Amygdala (tissue), 56 donors: ENCODE data around the gene PLXNA4.
A peak's percentile ranks its signal among the peaks of the same experiment; 100 is the strongest.

ENCODE experiments used
- DNase-seq, 56 donors: peaks; one replicate each; lab custom pipeline; 2025; lab: John Stamatoyannopoulos, UW

PLXNA4 gene

GRCh38 chr7:132164558-132165125 is 411.6 kb downstream of the PLXNA4 start:
- DNase-seq = no peak

GRCh38 chr7:132162556-132163144 is 413.6 kb downstream of the PLXNA4 start:
- DNase-seq = no peak

GRCh38 chr7:132161976-132162375 is 414.3 kb downstream of the PLXNA4 start:
- DNase-seq = no peak

GRCh38 chr7:132161533-132161915 is 414.7 kb downstream of the PLXNA4 start:
- no peak for DNase-seq

- peak in 8 of 56 donors; percentile 4 to 22 (median 16) for DNase-seq
Observed at GRCh38 chr7:132160611-132161532, 415.4 kb downstream of the PLXNA4 start.

- no peak for DNase-seq
Observed at GRCh38 chr7:132158841-132159240, 417.4 kb downstream of the PLXNA4 start.

GRCh38 chr7:132158166-132158565 is 418.1 kb downstream of the PLXNA4 start:
- no peak for DNase-seq

- no peak for DNase-seq
Observed at GRCh38 chr7:132155715-132156114, 420.6 kb downstream of the PLXNA4 start.

- no peak for DNase-seq
Observed at GRCh38 chr7:132154695-132155471, 421.4 kb downstream of the PLXNA4 start.

GRCh38 chr7:132154248-132154647 is 422.0 kb downstream of the PLXNA4 start:
- DNase-seq = no peak

GRCh38 chr7:132152131-132152889 is 424.0 kb downstream of the PLXNA4 start:
- peak in 3 of 56 donors; percentile 10 to 24 (median 12) for DNase-seq

GRCh38 chr7:132150711-132151110 is 425.6 kb downstream of the PLXNA4 start:
- no peak for DNase-seq

GRCh38 chr7:132149436-132150304 is 426.6 kb downstream of the PLXNA4 start:
- DNase-seq = peak in 1 of 56 donors; percentile 19

GRCh38 chr7:132148876-132149275 is 427.4 kb downstream of the PLXNA4 start:
- DNase-seq = no peak

- DNase-seq = peak in 38 of 56 donors; percentile 9 to 75 (median 44)
Observed at GRCh38 chr7:132145466-132145865, 430.8 kb downstream of the PLXNA4 start.

- no peak for DNase-seq
Observed at GRCh38 chr7:132145063-132145462, 431.2 kb downstream of the PLXNA4 start.

- DNase-seq = no peak
Observed at GRCh38 chr7:132142006-132142405, 434.3 kb downstream of the PLXNA4 start.

GRCh38 chr7:132141109-132141508 is 435.2 kb downstream of the PLXNA4 start:
- peak in 1 of 56 donors; percentile 18 for DNase-seq

- DNase-seq = no peak
Observed at GRCh38 chr7:132140341-132140740, 435.9 kb downstream of the PLXNA4 start.
